GM06990 (cell line): ENCODE data around the gene COL1A2.

Experiments used
- DNase-seq: peaks from one replicate; pipeline ENCODE4 v3.0.0-alpha.2; 2011; ENCODE audit not compliant: insufficient read length; ENCODE audit errors: extremely low read depth
- H3K27me3 ChIP-seq: replicated peaks from 2 replicates; pipeline ENCODE4 v1.6.0; 2011; ENCODE audit warnings: low read length; ENCODE audit not compliant: control insufficient read depth, insufficient read depth
- H3K36me3 ChIP-seq: 2 replicates; pipeline ENCODE4 v1.5.1; 2011; ENCODE audit warnings: low read length; ENCODE audit not compliant: control insufficient read depth, insufficient read depth
- H3K4me3 ChIP-seq: replicated peaks from 2 replicates; pipeline ENCODE4 v1.5.1; 2011; ENCODE audit warnings: low read depth, mild to moderate bottlenecking, control low read depth, low read length
- TF ChIP-seq, protein P1 (sequence below): IDR thresholded peaks from 2 replicates; pipeline ENCODE4 v1.5.1; 2011; ENCODE audit warnings: low read length, control low read depth, mild to moderate bottlenecking, inconsistent platforms; ENCODE audit not compliant: insufficient read depth, poor library complexity, severe bottlenecking

Gene COL1A2

DNA sequence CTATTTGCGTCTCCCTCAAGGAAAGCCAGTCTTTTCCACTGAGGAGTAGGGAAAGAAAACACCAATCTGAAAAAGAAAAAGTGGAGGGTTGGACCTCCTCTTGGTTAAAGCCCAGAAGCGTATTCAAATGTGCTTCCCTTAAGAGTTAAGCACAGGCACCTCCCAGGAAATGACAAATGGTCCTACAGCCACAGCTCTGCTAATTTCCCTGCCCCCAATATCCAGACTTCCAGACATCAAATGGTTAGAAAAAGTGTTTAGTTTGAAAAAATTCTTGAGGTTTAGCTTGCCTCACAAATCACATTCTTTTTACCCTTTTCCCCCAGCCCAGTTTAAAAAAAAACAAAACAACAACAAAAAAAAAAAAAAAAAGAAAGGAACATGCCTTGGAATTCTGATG, 19.0 kb upstream of the COL1A2 start:
- no peaks in the 10 kb centered on the region; the same call in 1 of the 2 replicates for H3K27me3 ChIP-seq
- TF ChIP-seq, protein P1, sequence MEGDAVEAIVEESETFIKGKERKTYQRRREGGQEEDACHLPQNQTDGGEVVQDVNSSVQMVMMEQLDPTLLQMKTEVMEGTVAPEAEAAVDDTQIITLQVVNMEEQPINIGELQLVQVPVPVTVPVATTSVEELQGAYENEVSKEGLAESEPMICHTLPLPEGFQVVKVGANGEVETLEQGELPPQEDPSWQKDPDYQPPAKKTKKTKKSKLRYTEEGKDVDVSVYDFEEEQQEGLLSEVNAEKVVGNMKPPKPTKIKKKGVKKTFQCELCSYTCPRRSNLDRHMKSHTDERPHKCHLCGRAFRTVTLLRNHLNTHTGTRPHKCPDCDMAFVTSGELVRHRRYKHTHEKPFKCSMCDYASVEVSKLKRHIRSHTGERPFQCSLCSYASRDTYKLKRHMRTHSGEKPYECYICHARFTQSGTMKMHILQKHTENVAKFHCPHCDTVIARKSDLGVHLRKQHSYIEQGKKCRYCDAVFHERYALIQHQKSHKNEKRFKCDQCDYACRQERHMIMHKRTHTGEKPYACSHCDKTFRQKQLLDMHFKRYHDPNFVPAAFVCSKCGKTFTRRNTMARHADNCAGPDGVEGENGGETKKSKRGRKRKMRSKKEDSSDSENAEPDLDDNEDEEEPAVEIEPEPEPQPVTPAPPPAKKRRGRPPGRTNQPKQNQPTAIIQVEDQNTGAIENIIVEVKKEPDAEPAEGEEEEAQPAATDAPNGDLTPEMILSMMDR, result no peak
- no peak for DNase-seq
- no peak overlapping the region for H3K4me3 ChIP-seq
- H3K36me3 ChIP-seq, result no peaks in the 10 kb centered on the region

DNA sequence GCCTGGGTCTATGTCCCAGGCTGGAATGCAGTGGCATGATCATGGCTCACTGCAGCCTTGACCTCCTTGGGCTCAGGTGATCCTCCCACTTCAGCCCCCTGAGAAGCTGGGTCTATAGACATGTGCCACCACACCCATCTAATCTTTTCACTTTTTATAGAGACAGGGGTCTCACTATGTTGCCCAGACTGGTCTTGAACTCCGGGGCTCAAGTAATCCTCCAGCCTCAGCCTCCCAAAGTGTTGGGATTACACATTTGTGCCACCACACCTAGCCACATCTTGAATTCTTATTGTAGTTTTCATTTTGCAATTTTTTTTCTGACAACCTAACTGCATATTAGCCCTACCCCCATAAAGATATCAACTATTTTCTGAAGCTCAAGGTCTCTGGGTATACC, 18.4 kb upstream of the COL1A2 start:
- DNase-seq, result no peak
- no peaks in the 10 kb centered on the region; the same call in 1 of the 2 replicates for H3K27me3 ChIP-seq
- no peaks in the 10 kb centered on the region for H3K36me3 ChIP-seq
- TF ChIP-seq, protein P1, result no peak
- H3K4me3 ChIP-seq, result no peak overlapping the region

GRCh38 chr7:94378356-94378755, 16.3 kb upstream of the COL1A2 start:
- TF ChIP-seq, protein P1, result no peak
- Histone ChIP-seq H3K4me3 (no peak overlapping the region), H3K36me3 (no peaks in the 10 kb centered on the region), H3K27me3 (no peaks in the 10 kb centered on the region; the same call in 1 of the 2 replicates)
- DNase-seq, result no peak

GRCh38 chr7:94380264-94380663, 14.4 kb upstream of the COL1A2 start:
- TF ChIP-seq, protein P1, result no peak

GRCh38 chr7:94382132-94382531, 12.6 kb upstream of the COL1A2 start:
- H3K36me3 ChIP-seq, result no peaks in the 10 kb centered on the region

More at GRCh38 chr7:94380264-94380663, 14.4 kb upstream of the COL1A2 start:
- no peak for DNase-seq
- H3K36me3 ChIP-seq, result no peaks in the 10 kb centered on the region
- H3K27me3 ChIP-seq, result no peaks in the 10 kb centered on the region
- no peak overlapping the region for H3K4me3 ChIP-seq

More at GRCh38 chr7:94382132-94382531, 12.6 kb upstream of the COL1A2 start:
- TF ChIP-seq, protein P1, result no peak
- Histone ChIP-seq H3K4me3 (no peak overlapping the region), H3K27me3 (no peaks in the 10 kb centered on the region)
- DNase-seq, result no peak
